H1 (cell line): ENCODE measurements around the gene LAMB1. TPM values are rescaled to one million over a fixed set of nuclear protein-coding genes. Genes with fewer than 3 reads are reported as not detected.

Experiments
- EGR1 ChIP-seq: IDR thresholded peaks from 2 replicates; pipeline ENCODE4 v1.6.1; 2011; ENCODE audit warnings: low read depth, low read length, borderline replicate concordance
- GTF2F1 ChIP-seq: IDR thresholded peaks from 2 replicates; pipeline ENCODE4 v1.6.1; 2012; ENCODE audit warnings: low read depth, low read length, improper control_type of control experiment, borderline replicate concordance
- HDAC2 ChIP-seq, 2 experiments: fragments of 300-600 bp in 1 of 2; sonication (generic) in 1 of 2; IDR thresholded peaks; 2 replicates each; pipeline ENCODE4 v1.6.1; 2011 to 2012; ENCODE audit warnings: low read depth in 2 of 2, low read length in 2 of 2, mild to moderate bottlenecking in 2 of 2, moderate library complexity in 2 of 2, borderline replicate concordance in 1 of 2, inconsistent platforms in 1 of 2
- HDAC6 ChIP-seq: IDR thresholded peaks from one replicate; pipeline ENCODE4 v1.7.1; 2012; ENCODE audit warnings: low read depth, mild to moderate bottlenecking, inconsistent platforms, low read length, moderate library complexity
- MAFK ChIP-seq: IDR thresholded peaks from 2 replicates; pipeline ENCODE4 v1.6.1; 2012; ENCODE audit warnings: low read depth, mild to moderate bottlenecking, improper control_type of control experiment, low read length
- POLR2A ChIP-seq, 2 experiments: IDR thresholded peaks; 1 replicate in 1 of 2; 2 replicates in 1 of 2; pipeline ENCODE4 v1.6.1; 2011; ENCODE audit warnings: low read depth in 2 of 2, low read length in 2 of 2, mild to moderate bottlenecking in 2 of 2; ENCODE audit errors: control extremely low read depth in 1 of 2
- RNF2 ChIP-seq: fragments of 200-900, 300-1000 bp; sonication (generic); IDR thresholded peaks from 2 replicates; pipeline ENCODE4 v1.7.1; 2016; ENCODE audit warnings: borderline replicate concordance, low read depth, mild to moderate bottlenecking, antibody characterized with exemption, low read length; ENCODE audit not compliant: poor library complexity, severe bottlenecking; ENCODE audit errors: missing control alignments
- SAP30 ChIP-seq: fragments of 300-600 bp; sonication (generic); IDR thresholded peaks from 2 replicates; pipeline ENCODE4 v1.7.1; 2012; ENCODE audit warnings: low read length, moderate library complexity, mild to moderate bottlenecking, inconsistent platforms; ENCODE audit not compliant: insufficient read depth, insufficient replicate concordance
- ZNF274 ChIP-seq: IDR thresholded peaks from 2 replicates; pipeline ENCODE4 v1.7.0; 2012; ENCODE audit warnings: low read length, borderline replicate concordance; ENCODE audit errors: extremely low read depth
- polyA plus RNA-seq, 7 experiments: library from polyadenylated mRNA; depleted of rRNA in 3 of 7; stranded (reverse) in 5 of 7; unstranded in 2 of 7; fragments of >200 nt in 5 of 7; fragments of 200-250 nt in 2 of 7; gene quantifications; 1 replicate in 5 of 7; 2 replicates in 1 of 7; 4 replicates in 1 of 7; pipeline versions ENCODE4 v1.2.1 to v1.2.3, GENCODE V29; 2011 to 2013; ENCODE audit warnings: missing spikeins in 2 of 7, mixed read lengths in 2 of 7
- total RNA-seq: library from RNA; stranded (reverse); fragmentation: NEBNext Ultra II Directional; extraction: Animal tissue kit (Norgen Biotek cat#: 25700); gene quantifications from 2 replicates; pipeline ENCODE4 v1.2.1, GENCODE V29; 2021
- TF ChIP-seq, protein P1 (sequence below): fragments of 300-600 bp; sonication (generic); IDR thresholded peaks from 2 replicates; pipeline ENCODE4 v1.7.1; 2012; ENCODE audit warnings: low read length, moderate library complexity, mild to moderate bottlenecking, inconsistent platforms; ENCODE audit not compliant: insufficient replicate concordance
- TF ChIP-seq, protein P2 (sequence below): IDR thresholded peaks from 2 replicates; pipeline ENCODE4 v1.6.1; 2012; ENCODE audit warnings: inconsistent platforms

Gene LAMB1
- total and polyA plus RNA-seq, 2 of the 8 experiments (the other 6 are each of a cell fraction or from before 2014, with no cell fraction given): 31.9 to 38.5 TPM

- TF ChIP-seq, protein P1, sequence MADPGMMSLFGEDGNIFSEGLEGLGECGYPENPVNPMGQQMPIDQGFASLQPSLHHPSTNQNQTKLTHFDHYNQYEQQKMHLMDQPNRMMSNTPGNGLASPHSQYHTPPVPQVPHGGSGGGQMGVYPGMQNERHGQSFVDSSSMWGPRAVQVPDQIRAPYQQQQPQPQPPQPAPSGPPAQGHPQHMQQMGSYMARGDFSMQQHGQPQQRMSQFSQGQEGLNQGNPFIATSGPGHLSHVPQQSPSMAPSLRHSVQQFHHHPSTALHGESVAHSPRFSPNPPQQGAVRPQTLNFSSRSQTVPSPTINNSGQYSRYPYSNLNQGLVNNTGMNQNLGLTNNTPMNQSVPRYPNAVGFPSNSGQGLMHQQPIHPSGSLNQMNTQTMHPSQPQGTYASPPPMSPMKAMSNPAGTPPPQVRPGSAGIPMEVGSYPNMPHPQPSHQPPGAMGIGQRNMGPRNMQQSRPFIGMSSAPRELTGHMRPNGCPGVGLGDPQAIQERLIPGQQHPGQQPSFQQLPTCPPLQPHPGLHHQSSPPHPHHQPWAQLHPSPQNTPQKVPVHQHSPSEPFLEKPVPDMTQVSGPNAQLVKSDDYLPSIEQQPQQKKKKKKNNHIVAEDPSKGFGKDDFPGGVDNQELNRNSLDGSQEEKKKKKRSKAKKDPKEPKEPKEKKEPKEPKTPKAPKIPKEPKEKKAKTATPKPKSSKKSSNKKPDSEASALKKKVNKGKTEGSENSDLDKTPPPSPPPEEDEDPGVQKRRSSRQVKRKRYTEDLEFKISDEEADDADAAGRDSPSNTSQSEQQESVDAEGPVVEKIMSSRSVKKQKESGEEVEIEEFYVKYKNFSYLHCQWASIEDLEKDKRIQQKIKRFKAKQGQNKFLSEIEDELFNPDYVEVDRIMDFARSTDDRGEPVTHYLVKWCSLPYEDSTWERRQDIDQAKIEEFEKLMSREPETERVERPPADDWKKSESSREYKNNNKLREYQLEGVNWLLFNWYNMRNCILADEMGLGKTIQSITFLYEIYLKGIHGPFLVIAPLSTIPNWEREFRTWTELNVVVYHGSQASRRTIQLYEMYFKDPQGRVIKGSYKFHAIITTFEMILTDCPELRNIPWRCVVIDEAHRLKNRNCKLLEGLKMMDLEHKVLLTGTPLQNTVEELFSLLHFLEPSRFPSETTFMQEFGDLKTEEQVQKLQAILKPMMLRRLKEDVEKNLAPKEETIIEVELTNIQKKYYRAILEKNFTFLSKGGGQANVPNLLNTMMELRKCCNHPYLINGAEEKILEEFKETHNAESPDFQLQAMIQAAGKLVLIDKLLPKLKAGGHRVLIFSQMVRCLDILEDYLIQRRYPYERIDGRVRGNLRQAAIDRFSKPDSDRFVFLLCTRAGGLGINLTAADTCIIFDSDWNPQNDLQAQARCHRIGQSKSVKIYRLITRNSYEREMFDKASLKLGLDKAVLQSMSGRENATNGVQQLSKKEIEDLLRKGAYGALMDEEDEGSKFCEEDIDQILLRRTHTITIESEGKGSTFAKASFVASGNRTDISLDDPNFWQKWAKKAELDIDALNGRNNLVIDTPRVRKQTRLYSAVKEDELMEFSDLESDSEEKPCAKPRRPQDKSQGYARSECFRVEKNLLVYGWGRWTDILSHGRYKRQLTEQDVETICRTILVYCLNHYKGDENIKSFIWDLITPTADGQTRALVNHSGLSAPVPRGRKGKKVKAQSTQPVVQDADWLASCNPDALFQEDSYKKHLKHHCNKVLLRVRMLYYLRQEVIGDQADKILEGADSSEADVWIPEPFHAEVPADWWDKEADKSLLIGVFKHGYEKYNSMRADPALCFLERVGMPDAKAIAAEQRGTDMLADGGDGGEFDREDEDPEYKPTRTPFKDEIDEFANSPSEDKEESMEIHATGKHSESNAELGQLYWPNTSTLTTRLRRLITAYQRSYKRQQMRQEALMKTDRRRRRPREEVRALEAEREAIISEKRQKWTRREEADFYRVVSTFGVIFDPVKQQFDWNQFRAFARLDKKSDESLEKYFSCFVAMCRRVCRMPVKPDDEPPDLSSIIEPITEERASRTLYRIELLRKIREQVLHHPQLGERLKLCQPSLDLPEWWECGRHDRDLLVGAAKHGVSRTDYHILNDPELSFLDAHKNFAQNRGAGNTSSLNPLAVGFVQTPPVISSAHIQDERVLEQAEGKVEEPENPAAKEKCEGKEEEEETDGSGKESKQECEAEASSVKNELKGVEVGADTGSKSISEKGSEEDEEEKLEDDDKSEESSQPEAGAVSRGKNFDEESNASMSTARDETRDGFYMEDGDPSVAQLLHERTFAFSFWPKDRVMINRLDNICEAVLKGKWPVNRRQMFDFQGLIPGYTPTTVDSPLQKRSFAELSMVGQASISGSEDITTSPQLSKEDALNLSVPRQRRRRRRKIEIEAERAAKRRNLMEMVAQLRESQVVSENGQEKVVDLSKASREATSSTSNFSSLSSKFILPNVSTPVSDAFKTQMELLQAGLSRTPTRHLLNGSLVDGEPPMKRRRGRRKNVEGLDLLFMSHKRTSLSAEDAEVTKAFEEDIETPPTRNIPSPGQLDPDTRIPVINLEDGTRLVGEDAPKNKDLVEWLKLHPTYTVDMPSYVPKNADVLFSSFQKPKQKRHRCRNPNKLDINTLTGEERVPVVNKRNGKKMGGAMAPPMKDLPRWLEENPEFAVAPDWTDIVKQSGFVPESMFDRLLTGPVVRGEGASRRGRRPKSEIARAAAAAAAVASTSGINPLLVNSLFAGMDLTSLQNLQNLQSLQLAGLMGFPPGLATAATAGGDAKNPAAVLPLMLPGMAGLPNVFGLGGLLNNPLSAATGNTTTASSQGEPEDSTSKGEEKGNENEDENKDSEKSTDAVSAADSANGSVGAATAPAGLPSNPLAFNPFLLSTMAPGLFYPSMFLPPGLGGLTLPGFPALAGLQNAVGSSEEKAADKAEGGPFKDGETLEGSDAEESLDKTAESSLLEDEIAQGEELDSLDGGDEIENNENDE: no peak
- TF ChIP-seq, protein P2, sequence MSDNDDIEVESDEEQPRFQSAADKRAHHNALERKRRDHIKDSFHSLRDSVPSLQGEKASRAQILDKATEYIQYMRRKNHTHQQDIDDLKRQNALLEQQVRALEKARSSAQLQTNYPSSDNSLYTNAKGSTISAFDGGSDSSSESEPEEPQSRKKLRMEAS: no peak
- TF ChIP-seq SAP30 (no peak), HDAC2 (IDR thresholded peaks at IDR 0.05; ENCODE audit: borderline replicate concordance in 1 of 2, low read depth in 2 of 2, low read length in 2 of 2) (no peak), ZNF274 (no peak), RNF2 (no peak), GTF2F1 (no peak), MAFK (no peak), HDAC6 (no peak), EGR1 (no peak), POLR2A (IDR thresholded peaks at IDR 0.05; ENCODE audit: control extremely low read depth in 1 of 2, low read depth in 2 of 2, low read length in 2 of 2) (no peak)
These were observed 9.1 kb downstream of the LAMB1 start (continued) for GRCh38 chr7:107993891-107994291.
